Measurements from ENCODE around the gene TYMS.

Gene TYMS

GRCh38 chr18:623761-624620 is 33.5 kb upstream of the TYMS start:
- no peaks in the 10 kb centered on the region for H3K27me3 ChIP-seq (ENCODE audit: insufficient read depth, low read length)
- H3K4me3 ChIP-seq (ENCODE audit: low read length) = no peak overlapping the region

GRCh38 chr18:627231-627630 is 30.2 kb upstream of the TYMS start:
- Histone ChIP-seq H3K4me1 (ENCODE audit: insufficient read depth, low read length) (no peaks in the 10 kb centered on the region), H2AFZ (ENCODE audit: low read depth, low read length) (no peak overlapping the region), H3K9me3 (ENCODE audit: low read length) (no peaks in the 10 kb centered on the region), H3K4me3 (ENCODE audit: low read length) (no peak overlapping the region), H3K27me3 (ENCODE audit: insufficient read depth, low read length) (no peaks in the 10 kb centered on the region), H3K36me3 (ENCODE audit: insufficient read depth, low read length) (no peaks in the 10 kb centered on the region)

More at GRCh38 chr18:623761-624620, 33.5 kb upstream of the TYMS start:
- no peaks in the 10 kb centered on the region for H3K36me3 ChIP-seq (ENCODE audit: insufficient read depth, low read length)
- H3K4me1 ChIP-seq (ENCODE audit: insufficient read depth, low read length) = no peaks in the 10 kb centered on the region
- H2AFZ ChIP-seq (ENCODE audit: low read depth, low read length) = no peak overlapping the region
- H3K9me3 ChIP-seq (ENCODE audit: low read length) = no peaks in the 10 kb centered on the region

GRCh38 chr18:629269-630150 is 27.9 kb upstream of the TYMS start:
- Histone ChIP-seq H3K36me3 (ENCODE audit: insufficient read depth, low read length) (no peaks in the 10 kb centered on the region), H3K9me3 (ENCODE audit: low read length) (no peaks in the 10 kb centered on the region), H2AFZ (ENCODE audit: low read depth, low read length) (no peak overlapping the region), H3K4me1 (ENCODE audit: insufficient read depth, low read length) (peaks cover 1% of the 10 kb centered on the region), H3K27me3 (ENCODE audit: insufficient read depth, low read length) (no peaks in the 10 kb centered on the region), H3K4me3 (ENCODE audit: low read length) (no peak overlapping the region)

- H3K36me3 ChIP-seq (ENCODE audit: insufficient read depth, low read length) = no peaks in the 10 kb centered on the region
- no peaks in the 10 kb centered on the region for H3K9me3 ChIP-seq (ENCODE audit: low read length)
- H3K27me3 ChIP-seq (ENCODE audit: insufficient read depth, low read length) = no peaks in the 10 kb centered on the region
- peaks cover 4% of the 10 kb centered on the region for H3K4me1 ChIP-seq (ENCODE audit: insufficient read depth, low read length)
- H3K4me3 ChIP-seq (ENCODE audit: low read length) = no peak overlapping the region
- no peak overlapping the region for H2AFZ ChIP-seq (ENCODE audit: low read depth, low read length)
These were observed 25.9 kb upstream of the TYMS start for GRCh38 chr18:631560-631959.

GRCh38 chr18:634551-635045 is 22.9 kb upstream of the TYMS start:
- Histone ChIP-seq H3K36me3 (ENCODE audit: insufficient read depth, low read length) (no peaks in the 10 kb centered on the region), H3K27me3 (ENCODE audit: insufficient read depth, low read length) (no peaks in the 10 kb centered on the region), H2AFZ (ENCODE audit: low read depth, low read length) (no peak overlapping the region), H3K4me1 (ENCODE audit: insufficient read depth, low read length) (peaks cover 4% of the 10 kb centered on the region), H3K4me3 (ENCODE audit: low read length) (no peak overlapping the region), H3K9me3 (ENCODE audit: low read length) (no peaks in the 10 kb centered on the region)

- Histone ChIP-seq H3K27me3 (ENCODE audit: insufficient read depth, low read length) (no peaks in the 10 kb centered on the region), H3K9me3 (ENCODE audit: low read length) (no peaks in the 10 kb centered on the region), H3K36me3 (ENCODE audit: insufficient read depth, low read length) (no peaks in the 10 kb centered on the region), H2AFZ (ENCODE audit: low read depth, low read length) (no peak overlapping the region), H3K4me1 (ENCODE audit: insufficient read depth, low read length) (peaks cover 4% of the 10 kb centered on the region), H3K4me3 (ENCODE audit: low read length) (no peak overlapping the region)
These were observed 22.3 kb upstream of the TYMS start for GRCh38 chr18:635171-635570.

- Histone ChIP-seq H3K36me3 (ENCODE audit: insufficient read depth, low read length) (no peaks in the 10 kb centered on the region), H3K9me3 (ENCODE audit: low read length) (no peaks in the 10 kb centered on the region), H3K4me3 (ENCODE audit: low read length) (no peak overlapping the region), H3K27me3 (ENCODE audit: insufficient read depth, low read length) (no peaks in the 10 kb centered on the region), H3K4me1 (ENCODE audit: insufficient read depth, low read length) (peaks cover 13% of the 10 kb centered on the region), H2AFZ (ENCODE audit: low read depth, low read length) (no peak overlapping the region)
These were observed 16.2 kb upstream of the TYMS start for GRCh38 chr18:641224-641623.

- peaks cover 13% of the 10 kb centered on the region for H3K4me1 ChIP-seq (ENCODE audit: insufficient read depth, low read length)
- H3K36me3 ChIP-seq (ENCODE audit: insufficient read depth, low read length) = no peaks in the 10 kb centered on the region
- H2AFZ ChIP-seq (ENCODE audit: low read depth, low read length) = peak overlapping the region; percentile 33
- no peaks in the 10 kb centered on the region for H3K9me3 ChIP-seq (ENCODE audit: low read length)
- no peaks in the 10 kb centered on the region for H3K27me3 ChIP-seq (ENCODE audit: insufficient read depth, low read length)
- H3K4me3 ChIP-seq (ENCODE audit: low read length) = no peak overlapping the region
These were observed 13.0 kb upstream of the TYMS start for GRCh38 chr18:644395-645004.

- H2AFZ ChIP-seq (ENCODE audit: low read depth, low read length) = no peak overlapping the region
- no peaks in the 10 kb centered on the region for H3K9me3 ChIP-seq (ENCODE audit: low read length)
- no peak overlapping the region for H3K4me3 ChIP-seq (ENCODE audit: low read length)
- no peaks in the 10 kb centered on the region for H3K36me3 ChIP-seq (ENCODE audit: insufficient read depth, low read length)
- H3K4me1 ChIP-seq (ENCODE audit: insufficient read depth, low read length) = peaks cover 14% of the 10 kb centered on the region
- no peaks in the 10 kb centered on the region for H3K27me3 ChIP-seq (ENCODE audit: insufficient read depth, low read length)
These were observed 10.1 kb upstream of the TYMS start for GRCh38 chr18:647304-647703.

GRCh38 chr18:649341-649740 is 8.1 kb upstream of the TYMS start:
- H3K36me3 ChIP-seq (ENCODE audit: insufficient read depth, low read length) = no peaks in the 10 kb centered on the region
- no peaks in the 10 kb centered on the region for H3K9me3 ChIP-seq (ENCODE audit: low read length)
- H2AFZ ChIP-seq (ENCODE audit: low read depth, low read length) = no peak overlapping the region
- no peak overlapping the region for H3K4me3 ChIP-seq (ENCODE audit: low read length)
- no peaks in the 10 kb centered on the region for H3K27me3 ChIP-seq (ENCODE audit: insufficient read depth, low read length)
- peaks cover 9% of the 10 kb centered on the region for H3K4me1 ChIP-seq (ENCODE audit: insufficient read depth, low read length)

- Histone ChIP-seq H2AFZ (ENCODE audit: low read depth, low read length) (no peak overlapping the region), H3K4me1 (ENCODE audit: insufficient read depth, low read length) (peaks cover 3% of the 10 kb centered on the region), H3K9me3 (ENCODE audit: low read length) (no peaks in the 10 kb centered on the region), H3K36me3 (ENCODE audit: insufficient read depth, low read length) (no peaks in the 10 kb centered on the region), H3K4me3 (ENCODE audit: low read length) (no peak overlapping the region), H3K27me3 (ENCODE audit: insufficient read depth, low read length) (no peaks in the 10 kb centered on the region)
These were observed 7.0 kb upstream of the TYMS start for GRCh38 chr18:650428-650858.

GRCh38 chr18:652131-652530 is 5.3 kb upstream of the TYMS start:
- no peak overlapping the region for H2AFZ ChIP-seq (ENCODE audit: low read depth, low read length)
- no peaks in the 10 kb centered on the region for H3K9me3 ChIP-seq (ENCODE audit: low read length)
- H3K36me3 ChIP-seq (ENCODE audit: insufficient read depth, low read length) = no peaks in the 10 kb centered on the region
- no peak overlapping the region for H3K4me3 ChIP-seq (ENCODE audit: low read length)
- H3K27me3 ChIP-seq (ENCODE audit: insufficient read depth, low read length) = no peaks in the 10 kb centered on the region
- peaks cover 3% of the 10 kb centered on the region for H3K4me1 ChIP-seq (ENCODE audit: insufficient read depth, low read length)

GRCh38 chr18:653512-653911 is 3.9 kb upstream of the TYMS start:
- no peaks in the 10 kb centered on the region for H3K9me3 ChIP-seq (ENCODE audit: low read length)
- H3K36me3 ChIP-seq (ENCODE audit: insufficient read depth, low read length) = no peaks in the 10 kb centered on the region

More at GRCh38 chr18:653512-653911, 3.9 kb upstream of the TYMS start:
- Histone ChIP-seq H3K27me3 (ENCODE audit: insufficient read depth, low read length) (no peaks in the 10 kb centered on the region), H3K4me3 (ENCODE audit: low read length) (no peak overlapping the region), H3K4me1 (ENCODE audit: insufficient read depth, low read length) (peaks cover 3% of the 10 kb centered on the region), H2AFZ (ENCODE audit: low read depth, low read length) (no peak overlapping the region)

Measured in neuron (in vitro differentiated cells).